Measurements from ENCODE around the gene PLXND1. TPM values are rescaled to one million over a fixed set of nuclear protein-coding genes. Genes with fewer than 3 reads are reported as not detected.

PLXND1 gene
- total RNA-seq, 1 experiment from 2014 or later = 22.0 TPM

DNA sequence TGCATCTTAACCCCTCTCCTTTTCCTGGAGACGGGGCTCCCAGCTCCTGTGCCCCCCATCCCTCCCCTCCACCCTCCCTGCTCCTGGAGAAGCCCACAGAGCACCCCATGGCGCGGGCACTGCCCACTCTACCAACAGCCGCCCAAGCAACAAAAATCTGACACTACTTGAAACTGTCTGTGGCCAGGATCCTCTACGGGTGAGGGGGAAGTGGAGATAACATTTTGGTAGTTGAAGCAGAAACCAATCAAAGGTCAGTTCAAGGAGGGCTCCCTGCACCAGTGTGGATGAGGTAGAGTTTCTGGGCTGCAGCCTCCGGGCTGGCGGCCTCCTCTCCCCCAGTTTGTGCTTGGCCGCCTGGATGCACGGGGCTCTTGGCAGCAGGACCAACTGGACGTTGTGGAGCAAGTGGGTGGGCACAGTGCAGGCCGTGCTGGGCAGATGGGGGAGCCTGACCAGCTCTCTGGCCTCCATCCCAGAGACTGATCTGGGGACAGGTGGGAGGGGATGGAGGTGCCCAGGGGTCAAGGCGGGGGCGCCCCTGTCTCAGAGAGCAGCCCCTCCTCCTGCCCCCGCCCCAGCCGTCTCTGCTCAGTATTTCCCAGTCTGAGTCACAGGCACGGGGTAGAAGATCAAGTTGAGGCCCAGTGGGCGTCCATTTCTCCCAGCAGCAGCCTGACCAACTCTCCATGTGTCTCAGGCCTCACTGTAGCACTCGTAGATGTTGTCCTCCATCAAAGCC, 50.7 kb downstream of the PLXND1 start:
- Mint-ChIP-seq H3K4me3 (ENCODE audit: low read depth, unreplicated experiment) (no peak overlapping the region), H3K36me3 (ENCODE audit: insufficient read depth, unreplicated experiment) (no peaks in the 10 kb centered on the region), H3K27me3 (ENCODE audit: unreplicated experiment) (peaks cover 41% of the 10 kb centered on the region), H3K9me3 (ENCODE audit: low read depth, unreplicated experiment) (no peaks in the 10 kb centered on the region), H3K4me1 (ENCODE audit: low read depth, unreplicated experiment) (no peaks in the 10 kb centered on the region), H3K27ac (ENCODE audit: unreplicated experiment) (no peak overlapping the region)
- TF ChIP-seq, protein P1, sequence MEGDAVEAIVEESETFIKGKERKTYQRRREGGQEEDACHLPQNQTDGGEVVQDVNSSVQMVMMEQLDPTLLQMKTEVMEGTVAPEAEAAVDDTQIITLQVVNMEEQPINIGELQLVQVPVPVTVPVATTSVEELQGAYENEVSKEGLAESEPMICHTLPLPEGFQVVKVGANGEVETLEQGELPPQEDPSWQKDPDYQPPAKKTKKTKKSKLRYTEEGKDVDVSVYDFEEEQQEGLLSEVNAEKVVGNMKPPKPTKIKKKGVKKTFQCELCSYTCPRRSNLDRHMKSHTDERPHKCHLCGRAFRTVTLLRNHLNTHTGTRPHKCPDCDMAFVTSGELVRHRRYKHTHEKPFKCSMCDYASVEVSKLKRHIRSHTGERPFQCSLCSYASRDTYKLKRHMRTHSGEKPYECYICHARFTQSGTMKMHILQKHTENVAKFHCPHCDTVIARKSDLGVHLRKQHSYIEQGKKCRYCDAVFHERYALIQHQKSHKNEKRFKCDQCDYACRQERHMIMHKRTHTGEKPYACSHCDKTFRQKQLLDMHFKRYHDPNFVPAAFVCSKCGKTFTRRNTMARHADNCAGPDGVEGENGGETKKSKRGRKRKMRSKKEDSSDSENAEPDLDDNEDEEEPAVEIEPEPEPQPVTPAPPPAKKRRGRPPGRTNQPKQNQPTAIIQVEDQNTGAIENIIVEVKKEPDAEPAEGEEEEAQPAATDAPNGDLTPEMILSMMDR (IDR thresholded peaks at IDR 0.05; ENCODE audit: unreplicated experiment) = no peak
- CTCF ChIA-PET = no interaction called here
- no peak for DNase-seq
- intact Hi-C loops (cut with micrococcal nuclease; ENCODE audit: unreplicated experiment) = no loop called here
- BruUV-seq (replicated peaks) = no TSS peak

GRCh38 chr3:129555153-129555550, 51.3 kb downstream of the PLXND1 start:
- no peaks in the 10 kb centered on the region for H3K4me1 Mint-ChIP-seq (ENCODE audit: low read depth, unreplicated experiment)
- H3K36me3 Mint-ChIP-seq (ENCODE audit: insufficient read depth, unreplicated experiment) = no peaks in the 10 kb centered on the region
- no TSS peak for BruUV-seq (replicated peaks)
- TF ChIP-seq, protein P1 (IDR thresholded peaks at IDR 0.05; ENCODE audit: unreplicated experiment) = no peak
- no peaks in the 10 kb centered on the region for H3K9me3 Mint-ChIP-seq (ENCODE audit: low read depth, unreplicated experiment)
- no peak overlapping the region for H3K27ac Mint-ChIP-seq (ENCODE audit: unreplicated experiment)
- CTCF ChIA-PET = interaction anchor here (0.6 to 0.9 kb wide), 2 partner anchors 10 to 70 kb away, joined by 5 to 7 read pairs; no protein-coding TSS in a partner anchor
- H3K4me3 Mint-ChIP-seq (ENCODE audit: low read depth, unreplicated experiment) = no peak overlapping the region
- intact Hi-C loops (cut with micrococcal nuclease; ENCODE audit: unreplicated experiment) = no loop called here
- no peak for DNase-seq
- H3K27me3 Mint-ChIP-seq (ENCODE audit: unreplicated experiment) = peaks cover 41% of the 10 kb centered on the region

DNA sequence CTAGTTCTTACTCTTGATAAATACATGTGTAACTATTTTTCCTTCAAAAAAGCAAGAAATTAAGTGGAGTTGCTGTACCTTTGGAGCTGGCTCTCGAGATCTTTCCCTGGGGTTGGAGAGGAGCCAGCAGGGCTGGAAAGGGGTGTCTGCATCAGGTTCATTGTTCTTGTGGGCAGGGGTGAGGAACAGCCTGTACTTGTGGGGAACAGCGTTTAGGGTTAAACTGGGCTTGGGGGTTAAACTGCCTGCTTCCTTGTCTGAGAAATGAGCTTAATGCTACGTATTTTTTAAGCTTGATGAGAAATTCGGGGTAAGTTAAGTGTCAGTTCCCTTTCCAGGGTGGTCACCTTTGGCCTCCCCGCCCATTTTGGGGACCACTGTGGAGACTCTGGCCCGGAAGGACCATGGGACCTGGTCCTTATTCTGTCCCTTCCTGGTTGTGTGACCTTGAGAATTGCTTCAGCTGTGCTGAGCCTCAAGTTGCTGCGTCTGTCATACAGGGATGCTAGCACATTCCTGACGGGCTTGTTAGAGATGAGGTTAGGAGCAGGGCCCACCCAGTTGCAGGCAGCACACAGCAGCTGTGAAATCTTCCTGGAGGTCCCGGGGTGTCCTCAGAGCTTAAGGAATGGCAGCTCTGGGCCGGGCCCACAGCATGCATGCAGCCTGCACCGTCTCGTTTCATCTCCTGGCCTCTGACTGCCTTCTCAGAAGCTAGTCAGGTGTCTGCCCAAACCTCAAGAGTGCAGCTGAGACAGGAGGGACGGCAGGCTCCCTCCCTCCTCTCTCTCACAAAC, 51.9 kb downstream of the PLXND1 start:
- peaks cover 41% of the 10 kb centered on the region for H3K27me3 Mint-ChIP-seq (ENCODE audit: unreplicated experiment)
- CTCF ChIA-PET = interaction anchor here (0.6 to 0.9 kb wide), 2 partner anchors 10 to 70 kb away, joined by 5 to 7 read pairs; no protein-coding TSS in a partner anchor
- no peak overlapping the region for H3K4me3 Mint-ChIP-seq (ENCODE audit: low read depth, unreplicated experiment)
- H3K4me1 Mint-ChIP-seq (ENCODE audit: low read depth, unreplicated experiment) = no peaks in the 10 kb centered on the region
- TF ChIP-seq, protein P1 (IDR thresholded peaks at IDR 0.05; ENCODE audit: unreplicated experiment) = no peak
- no peaks in the 10 kb centered on the region for H3K9me3 Mint-ChIP-seq (ENCODE audit: low read depth, unreplicated experiment)
- DNase-seq = no peak
- intact Hi-C loops (cut with micrococcal nuclease; ENCODE audit: unreplicated experiment) = no loop called here
- H3K27ac Mint-ChIP-seq (ENCODE audit: unreplicated experiment) = no peak overlapping the region
- no TSS peak for BruUV-seq (replicated peaks)
- no peaks in the 10 kb centered on the region for H3K36me3 Mint-ChIP-seq (ENCODE audit: insufficient read depth, unreplicated experiment)

GRCh38 chr3:129553719-129554118, 52.8 kb downstream of the PLXND1 start:
- no peak overlapping the region for H3K27ac Mint-ChIP-seq (ENCODE audit: unreplicated experiment)
- peaks cover 41% of the 10 kb centered on the region for H3K27me3 Mint-ChIP-seq (ENCODE audit: unreplicated experiment)
- TF ChIP-seq, protein P1 (IDR thresholded peaks at IDR 0.05; ENCODE audit: unreplicated experiment) = no peak
- CTCF ChIA-PET = no interaction called here
- H3K4me1 Mint-ChIP-seq (ENCODE audit: low read depth, unreplicated experiment) = no peaks in the 10 kb centered on the region
- H3K4me3 Mint-ChIP-seq (ENCODE audit: low read depth, unreplicated experiment) = no peak overlapping the region
- DNase-seq = no peak
- H3K36me3 Mint-ChIP-seq (ENCODE audit: insufficient read depth, unreplicated experiment) = no peaks in the 10 kb centered on the region
- no peaks in the 10 kb centered on the region for H3K9me3 Mint-ChIP-seq (ENCODE audit: low read depth, unreplicated experiment)
- no TSS peak for BruUV-seq (replicated peaks)
- intact Hi-C loops (cut with micrococcal nuclease; ENCODE audit: unreplicated experiment) = no loop called here

Measured in Calu3 (cell line).